Hindlimb muscle (tissue), 1 donor: ENCODE measurements around the gene MRPL4. TPM values are rescaled to one million over a fixed set of nuclear protein-coding genes. Genes with fewer than 3 reads are reported as not detected.
A peak's percentile ranks its signal among the peaks of the same experiment; 100 is the strongest.
"Not testable (repeated sequence)": the region's sequence is repeated elsewhere in the genome, so short reads cannot be mapped to it uniquely, and the experiment has no call there.

Experiments used
- DNase-seq: peaks from one replicate; pipeline ENCODE4 v3.0.0-alpha.2; 2013
- polyA plus RNA-seq: library from polyadenylated mRNA; unstranded; fragments of 120-200 nt; gene quantifications from one replicate; pipeline ENCODE4 v1.2.1, GENCODE V29; 2013; ENCODE audit not compliant: insufficient read length

Gene MRPL4
- polyA plus RNA-seq, 1 donor = 36.0 TPM

GRCh38 chr19:10268071-10268470, 16.1 kb downstream of the MRPL4 start:
- no peak for DNase-seq

GRCh38 chr19:10269333-10270179, 17.5 kb downstream of the MRPL4 start:
- DNase-seq = peak; percentile 80

- DNase-seq = no peak
These were observed 18.2 kb downstream of the MRPL4 start for GRCh38 chr19:10270180-10270615.

GRCh38 chr19:10270616-10271394, 18.8 kb downstream of the MRPL4 start, which contains the start of gene ICAM1:
TSS of gene ICAM1 (plus strand) at chr19:10271120. CDS start at chr19:10271160, 40 bp downstream.
- DNase-seq = no peak

- no peak for DNase-seq
These were observed 19.6 kb downstream of the MRPL4 start for GRCh38 chr19:10271543-10272086.

- DNase-seq = no peak
These were observed 22.6 kb downstream of the MRPL4 start for GRCh38 chr19:10274589-10274988.

GRCh38 chr19:10277795-10278589, 26.0 kb downstream of the MRPL4 start:
- DNase-seq = no peak

GRCh38 chr19:10278935-10279334, 26.9 kb downstream of the MRPL4 start:
- no peak for DNase-seq

GRCh38 chr19:10279737-10280442, 27.9 kb downstream of the MRPL4 start:
- DNase-seq = no peak

GRCh38 chr19:10282043-10282442, 30.0 kb downstream of the MRPL4 start:
- not testable (repeated sequence) for DNase-seq

GRCh38 chr19:10283301-10284064, 31.5 kb downstream of the MRPL4 start:
- no peak for DNase-seq

- no peak for DNase-seq
These were observed 32.3 kb downstream of the MRPL4 start for GRCh38 chr19:10284065-10284959.

GRCh38 chr19:10284960-10285278, 32.9 kb downstream of the MRPL4 start:
- DNase-seq = no peak

GRCh38 chr19:10285393-10285792, 33.4 kb downstream of the MRPL4 start:
- no peak for DNase-seq

- no peak for DNase-seq
These were observed 35.1 kb downstream of the MRPL4 start, which contains the start of gene ICAM4 for GRCh38 chr19:10286803-10287737. TSS of gene ICAM4 (plus strand) at chr19:10286955. CDS start at chr19:10287013, 58 bp downstream.

- no peak for DNase-seq
These were observed 36.7 kb downstream of the MRPL4 start for GRCh38 chr19:10288662-10289166.

- DNase-seq = no peak
These were observed 37.3 kb downstream of the MRPL4 start for GRCh38 chr19:10289167-10289835.

GRCh38 chr19:10289836-10290356, 37.9 kb downstream of the MRPL4 start, which contains the start of gene ICAM5:
TSS of gene ICAM5 (plus strand) at chr19:10289952. CDS start at chr19:10290044, 92 bp downstream.
- DNase-seq = no peak
